GM10266 (cell line): ENCODE data around the gene SP8.
"Not testable (repeated sequence)": the region's sequence is repeated elsewhere in the genome, so short reads cannot be mapped to it uniquely, and the experiment has no call there.

Experiments used
- DNase-seq: peaks from one replicate; pipeline ENCODE4 v3.0.0; 2012; ENCODE audit errors: extremely low spot score
- TF ChIP-seq, protein P1 (sequence below): IDR thresholded peaks from 2 replicates; pipeline ENCODE4 v1.5.1; 2012; ENCODE audit warnings: mild to moderate bottlenecking, low read depth; ENCODE audit not compliant: control insufficient read depth, insufficient read depth; ENCODE audit errors: missing control alignments

The SP8 gene

GRCh38 chr7:20786779-20787659 is at the start of gene SP8:
SP8 (minus strand) TSS chr7:20786886; CDS start chr7:20786798, 88 bp downstream.
- DNase-seq: peak; percentile 47
- TF ChIP-seq, protein P1, sequence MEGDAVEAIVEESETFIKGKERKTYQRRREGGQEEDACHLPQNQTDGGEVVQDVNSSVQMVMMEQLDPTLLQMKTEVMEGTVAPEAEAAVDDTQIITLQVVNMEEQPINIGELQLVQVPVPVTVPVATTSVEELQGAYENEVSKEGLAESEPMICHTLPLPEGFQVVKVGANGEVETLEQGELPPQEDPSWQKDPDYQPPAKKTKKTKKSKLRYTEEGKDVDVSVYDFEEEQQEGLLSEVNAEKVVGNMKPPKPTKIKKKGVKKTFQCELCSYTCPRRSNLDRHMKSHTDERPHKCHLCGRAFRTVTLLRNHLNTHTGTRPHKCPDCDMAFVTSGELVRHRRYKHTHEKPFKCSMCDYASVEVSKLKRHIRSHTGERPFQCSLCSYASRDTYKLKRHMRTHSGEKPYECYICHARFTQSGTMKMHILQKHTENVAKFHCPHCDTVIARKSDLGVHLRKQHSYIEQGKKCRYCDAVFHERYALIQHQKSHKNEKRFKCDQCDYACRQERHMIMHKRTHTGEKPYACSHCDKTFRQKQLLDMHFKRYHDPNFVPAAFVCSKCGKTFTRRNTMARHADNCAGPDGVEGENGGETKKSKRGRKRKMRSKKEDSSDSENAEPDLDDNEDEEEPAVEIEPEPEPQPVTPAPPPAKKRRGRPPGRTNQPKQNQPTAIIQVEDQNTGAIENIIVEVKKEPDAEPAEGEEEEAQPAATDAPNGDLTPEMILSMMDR: no peak

GRCh38 chr7:20836424-20836823 is 49.7 kb upstream of the SP8 start:
- DNase-seq: not testable (repeated sequence)

- no peak for DNase-seq
- TF ChIP-seq, protein P1: no peak
These were observed 48.5 kb upstream of the SP8 start for GRCh38 chr7:20835111-20835750.

DNA sequence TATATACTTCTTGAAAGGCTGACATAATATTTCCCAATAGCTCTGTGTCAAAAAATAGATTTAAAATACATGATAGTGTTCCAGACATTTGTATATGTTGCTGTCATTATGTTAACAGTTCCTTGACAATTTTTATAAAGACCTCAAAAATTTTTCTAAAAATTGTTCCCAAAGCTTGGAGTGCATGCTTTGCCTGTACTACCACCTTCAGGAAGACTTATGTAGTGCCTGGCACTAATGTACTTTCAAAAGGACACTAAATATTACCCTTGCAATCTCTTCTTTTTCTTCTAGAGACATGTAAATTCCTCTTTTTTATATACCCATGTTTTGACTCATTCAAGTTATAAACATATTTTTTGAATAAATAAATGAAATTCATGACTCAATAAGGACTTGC is 48.0 kb upstream of the SP8 start:
- DNase-seq: no peak
- TF ChIP-seq, protein P1: peak; percentile 31

DNA sequence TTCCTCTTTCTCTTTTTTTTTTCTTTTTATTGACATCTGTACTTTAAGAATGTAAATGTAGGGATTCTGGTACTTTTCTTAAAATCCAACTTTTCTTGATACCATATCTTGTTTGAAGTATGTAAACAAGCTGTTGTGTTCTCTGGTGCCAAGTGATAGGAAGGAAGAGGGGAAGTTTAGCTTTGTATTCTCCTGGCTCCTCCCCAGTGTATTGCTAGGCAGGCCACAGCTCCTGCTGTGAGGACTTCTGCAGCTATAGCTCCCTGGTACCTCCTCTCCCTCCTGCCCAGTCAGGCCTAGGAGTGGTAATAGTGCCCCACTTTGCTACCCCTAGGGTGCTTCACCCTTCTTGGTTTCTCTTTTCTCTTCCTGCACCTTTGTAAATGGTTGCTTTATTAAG is 45.3 kb upstream of the SP8 start:
- TF ChIP-seq, protein P1: no peak
- no peak for DNase-seq

GRCh38 chr7:20831451-20831850 is 44.8 kb upstream of the SP8 start:
- TF ChIP-seq, protein P1: no peak
- DNase-seq: no peak

DNA sequence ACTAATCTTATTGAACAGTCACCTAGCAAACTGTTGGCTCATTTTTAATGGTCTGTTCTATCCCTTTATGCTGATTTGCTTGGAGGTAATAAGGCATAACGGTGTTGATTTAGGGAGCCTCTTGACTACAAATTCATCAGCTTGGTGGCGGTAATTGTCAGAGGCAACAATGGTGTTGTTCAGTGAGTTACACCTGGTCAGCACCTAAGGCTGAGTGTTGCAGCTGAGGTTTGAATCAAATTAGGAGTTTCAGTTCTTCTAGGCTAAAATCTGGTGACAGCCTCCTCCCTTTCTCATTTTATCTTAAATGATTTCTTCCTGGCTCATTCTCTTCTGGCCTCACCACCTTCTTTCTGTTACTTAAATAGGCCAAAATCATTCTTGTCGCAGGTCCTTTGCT is 42.3 kb upstream of the SP8 start:
- TF ChIP-seq, protein P1: no peak
- no peak for DNase-seq
